Measurements from ENCODE around the gene TRAK1.

GRCh38 chr3:42157540-42158538 is 66.7 kb downstream of the TRAK1 start:
- TF ChIP-seq, protein P1, sequence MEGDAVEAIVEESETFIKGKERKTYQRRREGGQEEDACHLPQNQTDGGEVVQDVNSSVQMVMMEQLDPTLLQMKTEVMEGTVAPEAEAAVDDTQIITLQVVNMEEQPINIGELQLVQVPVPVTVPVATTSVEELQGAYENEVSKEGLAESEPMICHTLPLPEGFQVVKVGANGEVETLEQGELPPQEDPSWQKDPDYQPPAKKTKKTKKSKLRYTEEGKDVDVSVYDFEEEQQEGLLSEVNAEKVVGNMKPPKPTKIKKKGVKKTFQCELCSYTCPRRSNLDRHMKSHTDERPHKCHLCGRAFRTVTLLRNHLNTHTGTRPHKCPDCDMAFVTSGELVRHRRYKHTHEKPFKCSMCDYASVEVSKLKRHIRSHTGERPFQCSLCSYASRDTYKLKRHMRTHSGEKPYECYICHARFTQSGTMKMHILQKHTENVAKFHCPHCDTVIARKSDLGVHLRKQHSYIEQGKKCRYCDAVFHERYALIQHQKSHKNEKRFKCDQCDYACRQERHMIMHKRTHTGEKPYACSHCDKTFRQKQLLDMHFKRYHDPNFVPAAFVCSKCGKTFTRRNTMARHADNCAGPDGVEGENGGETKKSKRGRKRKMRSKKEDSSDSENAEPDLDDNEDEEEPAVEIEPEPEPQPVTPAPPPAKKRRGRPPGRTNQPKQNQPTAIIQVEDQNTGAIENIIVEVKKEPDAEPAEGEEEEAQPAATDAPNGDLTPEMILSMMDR (conservative IDR thresholded peaks at IDR 0.05), result no peak
- no peak for TF ChIP-seq EZH2 (IDR thresholded peaks at IDR 0.05; ENCODE audit: low read depth)
